ENCODE measurements around the gene NQO2. TPM values are rescaled to one million over a fixed set of nuclear protein-coding genes. Genes with fewer than 3 reads are reported as not detected.

NQO2 gene
- total and polyA plus RNA-seq, 10 of the 15 experiments (the other 5 are each of a cell fraction or from before 2014, with no cell fraction given) = 0.55 to 2.6 (median 0.80) TPM

GRCh38 chr6:3068329-3069214 is 68.9 kb downstream of the NQO2 start, which contains the start of gene RIPK1:
RIPK1 (plus strand) TSS chr6:3068494; CDS start chr6:3076824, 8,330 bp downstream.
- intact Hi-C loops (cut with micrococcal nuclease; ENCODE audit: unreplicated experiment) = loop anchor here (2.0 to 5.0 kb wide), 2 partner anchors 50 to 126 kb away; partner anchors contain the start of gene BPHL
- peak; percentile 40 for DNase-seq (ENCODE audit: low read depth, low spot score)
- SMC1A ChIA-PET (ENCODE audit: uncharacterized antibody, unreplicated experiment) = interaction anchor here (1.7 kb wide), 1 partner anchor 79 kb away, joined by 5 read pairs; no protein-coding TSS in a partner anchor
- TF ChIP-seq IRF3 (IDR thresholded peaks at IDR 0.05) = 0 out of 2 replicates have a peak, but pooled peaks have one; percentile 3
- peak; percentile 89 for TF ChIP-seq PML (IDR thresholded peaks at IDR 0.05; ENCODE audit: low read length)
- no peak for TF ChIP-seq USF2 (IDR thresholded peaks at IDR 0.05; ENCODE audit: borderline replicate concordance, low read depth, low read length)
- TF ChIP-seq STAT1 (conservative IDR thresholded peaks at IDR 0.05) = 0 out of 2 replicates have a peak, but pooled peaks have one; percentile 70
- 0 out of 2 replicates have a peak, but pooled peaks have one; percentile 15 for TF ChIP-seq RAD21 (IDR thresholded peaks at IDR 0.05; ENCODE audit: insufficient read depth, low read depth, low read length)
- 0 out of 2 replicates have a peak, but pooled peaks have one; percentile 33 for TF ChIP-seq CREB1 (IDR thresholded peaks at IDR 0.05; ENCODE audit: low read depth)
- TF ChIP-seq BCL3 (IDR thresholded peaks at IDR 0.05; ENCODE audit: borderline replicate concordance, insufficient read depth, low read depth, low read length, poor library complexity, severe bottlenecking) = peak; percentile 61
- TF ChIP-seq ETV6 (conservative IDR thresholded peaks at IDR 0.05 in 1 of 2, IDR thresholded peaks at IDR 0.05 in 1 of 2; ENCODE audit: borderline replicate concordance in 1 of 2, low read depth in 1 of 2) = peak; percentile 97
- peak; percentile 23 to 62 (median 35); a peak in 5 of 6 replicates for TF ChIP-seq CTCF (IDR thresholded peaks at IDR 0.05 in 2 of 3, conservative IDR thresholded peaks at IDR 0.05 in 1 of 3; ENCODE audit: control insufficient read depth in 2 of 3, extremely low read depth in 1 of 3, insufficient read depth in 1 of 3, low read depth in 3 of 3, low read length in 3 of 3)
- peak; percentile 29; the same call in 1 of the 2 replicates for TF ChIP-seq NFXL1 (IDR thresholded peaks at IDR 0.05; ENCODE audit: borderline replicate concordance)
- 0 out of 2 replicates have a peak, but pooled peaks have one; percentile 61 for TF ChIP-seq CHD1 (IDR thresholded peaks at IDR 0.05; ENCODE audit: low read depth, low read length)

More at GRCh38 chr6:3068329-3069214, 68.9 kb downstream of the NQO2 start, which contains the start of gene RIPK1:
- Histone ChIP-seq H3K27me3 (replicated peaks in 1 of 2; ENCODE audit: control insufficient read depth in 2 of 2, insufficient read depth in 2 of 2, low read length in 1 of 2) (no peaks in the 10 kb centered on the region), H3K4me2 (ENCODE audit: control insufficient read depth, insufficient read depth) (peak within 1 kb of the TSS; percentile 78), H2AFZ (ENCODE audit: control insufficient read depth, low read depth, low read length) (peak within 1 kb of the TSS; percentile 88), H3K4me1 (ENCODE audit: control insufficient read depth, insufficient read depth, low read length) (no peaks in the 10 kb centered on the region; the same call in 1 of the 2 replicates), H3K9ac (ENCODE audit: control insufficient read depth, insufficient read depth, low read length) (peak within 1 kb of the TSS; percentile 81), H3K79me2 (ENCODE audit: control insufficient read depth, insufficient read depth, low read length) (peaks cover 11% of the 10 kb centered on the region), H3K27ac (ENCODE audit: control insufficient read depth, insufficient read depth) (peak within 1 kb of the TSS; percentile 91), H3K36me3 (ENCODE audit: control insufficient read depth in 2 of 2, insufficient read depth in 2 of 2, low read length in 1 of 2) (no peaks in the 10 kb centered on the region; a peak in 1 of 4 replicates), H3K4me3 (peak within 1 kb of the TSS; percentile 73), H3K9me3 (replicated peaks; ENCODE audit: control insufficient read depth, insufficient read depth, low read length) (no peaks in the 10 kb centered on the region), H4K20me1 (ENCODE audit: control insufficient read depth, insufficient read depth) (no peaks in the 10 kb centered on the region)
- ChIA-PET RAD21 (ENCODE audit: unreplicated experiment) (interaction anchor here (0.9 to 1.9 kb wide), 2 partner anchors 79 to 278 kb away, joined by 4 to 7 read pairs; no protein-coding TSS in a partner anchor), POLR2A (interaction anchor here (0.5 to 4.4 kb wide), 2 partner anchors 79 to 94 kb away, joined by 4 to 20 read pairs; no protein-coding TSS in a partner anchor), CTCF (interaction anchor here (0.8 to 3.1 kb wide), 7 partner anchors 51 to 183 kb away, joined by 3 to 11 read pairs (median 4); no protein-coding TSS in a partner anchor)
- in situ Hi-C loops (cut with MboI) = no loop called here
- peak; percentile 41 for FAIRE-seq
- BruUV-seq (replicated peaks) = TSS peak; percentile 95
- peak; percentile 90 for ATAC-seq
- under 1% methylated on average over 86 of the region's 112 CpGs for WGBS (ENCODE audit: insufficient coverage, insufficient replicate concordance, low lambda C conversion rate, missing lambda C conversion rate)
